H9 (cell line): ENCODE data around the gene COL23A1. TPM values are rescaled to one million over a fixed set of nuclear protein-coding genes. Genes with fewer than 3 reads are reported as not detected.

Experiments
- DNase-seq: peaks from one replicate; pipeline ENCODE4 v3.0.0-alpha.2; 2017
- H2AFZ ChIP-seq: one replicate; pipeline ENCODE4 v1.6.1; 2013; ENCODE audit warnings: mild to moderate bottlenecking, low read length, control low read depth, moderate library complexity
- H2AK5ac ChIP-seq: 2 replicates; pipeline ENCODE4 v1.6.1; 2013; ENCODE audit warnings: low read length, control low read depth, mixed read lengths; ENCODE audit not compliant: insufficient read length
- H2BK120ac ChIP-seq: one replicate; pipeline ENCODE4 v1.6.1; 2013; ENCODE audit warnings: low read depth, mild to moderate bottlenecking, low read length, control low read depth, inconsistent platforms; ENCODE audit not compliant: poor library complexity, severe bottlenecking
- H2BK12ac ChIP-seq: 2 replicates; pipeline ENCODE4 v1.6.1; 2013; ENCODE audit warnings: low read length, control low read depth, mixed read lengths, low read depth; ENCODE audit not compliant: insufficient read length
- H2BK15ac ChIP-seq: 2 replicates; pipeline ENCODE4 v1.6.1; 2013; ENCODE audit warnings: low read depth, low read length, control low read depth
- H2BK20ac ChIP-seq: one replicate; pipeline ENCODE4 v1.6.1; 2013; ENCODE audit warnings: low read depth, mild to moderate bottlenecking, low read length, control low read depth, inconsistent platforms; ENCODE audit not compliant: poor library complexity, severe bottlenecking
- H2BK5ac ChIP-seq: 2 replicates; pipeline ENCODE4 v1.6.1; 2013; ENCODE audit warnings: low read length, control low read depth, mixed read lengths; ENCODE audit not compliant: insufficient read length
- H3K14ac ChIP-seq: 2 replicates; pipeline ENCODE4 v1.6.1; 2013; ENCODE audit warnings: low read length, control low read depth; ENCODE audit not compliant: insufficient read depth
- H3K18ac ChIP-seq: 2 replicates; pipeline ENCODE4 v1.6.1; 2013; ENCODE audit warnings: low read depth, mild to moderate bottlenecking, mixed read lengths, low read length, control low read depth; ENCODE audit not compliant: insufficient read length
- H3K23ac ChIP-seq: 2 replicates; pipeline ENCODE4 v1.6.1; 2013; ENCODE audit warnings: low read length, control low read depth, mixed read lengths, low read depth; ENCODE audit not compliant: insufficient read length
- H3K23me2 ChIP-seq: 2 replicates; pipeline ENCODE4 v1.6.1; 2013; ENCODE audit warnings: low read depth, mild to moderate bottlenecking, mixed read lengths, low read length, control low read depth; ENCODE audit not compliant: insufficient read length, poor library complexity, severe bottlenecking
- H3K27ac ChIP-seq: 2 replicates; pipeline ENCODE4 v1.5.1; 2013; ENCODE audit warnings: low read length, control low read depth, mixed read lengths, low read depth; ENCODE audit not compliant: insufficient read length
- H3K27me3 ChIP-seq: 2 replicates; pipeline ENCODE4 v1.6.1; 2013; ENCODE audit warnings: low read length, control low read depth, inconsistent platforms; ENCODE audit not compliant: insufficient read depth
- H3K4ac ChIP-seq: 2 replicates; pipeline ENCODE4 v1.6.1; 2013; ENCODE audit warnings: low read depth, mild to moderate bottlenecking, control low read depth, inconsistent platforms, low read length, moderate library complexity
- H3K4me1 ChIP-seq: 2 replicates; pipeline ENCODE4 v1.6.1; 2013; ENCODE audit warnings: low read length, control low read depth, inconsistent platforms; ENCODE audit not compliant: insufficient read depth
- H3K4me2 ChIP-seq: 2 replicates; pipeline ENCODE4 v1.6.1; 2013; ENCODE audit warnings: low read length, control low read depth, mixed read lengths; ENCODE audit not compliant: insufficient read length, insufficient read depth
- H3K56ac ChIP-seq: 2 replicates; pipeline ENCODE4 v1.6.1; 2013; ENCODE audit warnings: low read depth, mild to moderate bottlenecking, mixed read lengths, low read length, control low read depth; ENCODE audit not compliant: insufficient read length
- H3K79me1 ChIP-seq: 2 replicates; pipeline ENCODE4 v1.6.1; 2013; ENCODE audit warnings: low read depth, mild to moderate bottlenecking, moderate library complexity, low read length, control low read depth, inconsistent platforms; ENCODE audit not compliant: insufficient read depth, poor library complexity, severe bottlenecking
- H3K79me2 ChIP-seq: 2 replicates; pipeline ENCODE4 v1.6.1; 2013; ENCODE audit warnings: low read length, control low read depth, inconsistent platforms; ENCODE audit not compliant: insufficient read depth
- H3K9ac ChIP-seq: 2 replicates; pipeline ENCODE4 v1.6.1; 2013; ENCODE audit warnings: low read length, control low read depth, mixed read lengths; ENCODE audit not compliant: insufficient read length; ENCODE audit errors: extremely low read depth
- H3K9me3 ChIP-seq: one replicate; pipeline ENCODE4 v1.6.1; 2013; ENCODE audit warnings: low read depth, low read length, inconsistent platforms; ENCODE audit not compliant: control insufficient read depth
- H3T11ph ChIP-seq: one replicate; pipeline ENCODE4 v1.6.1; 2013; ENCODE audit warnings: mild to moderate bottlenecking, low read length, control low read depth, inconsistent platforms
- H4K20me1 ChIP-seq: one replicate; pipeline ENCODE4 v1.6.1; 2013; ENCODE audit not compliant: control insufficient read depth, insufficient read length, insufficient read depth
- H4K5ac ChIP-seq: 2 replicates; pipeline ENCODE4 v1.6.1; 2013; ENCODE audit warnings: low read depth, mild to moderate bottlenecking, mixed read lengths, low read length, control low read depth; ENCODE audit not compliant: insufficient read length
- H4K8ac ChIP-seq: replicated peaks from 2 replicates; pipeline ENCODE4 v1.6.1; 2013; ENCODE audit warnings: low read length, control low read depth, mixed read lengths, low read depth; ENCODE audit not compliant: insufficient read length
- H4K91ac ChIP-seq: 2 replicates; pipeline ENCODE4 v1.6.1; 2013; ENCODE audit warnings: low read depth, mild to moderate bottlenecking, moderate library complexity, mixed read lengths, low read length, control low read depth; ENCODE audit not compliant: insufficient read length
- H3K27ac Mint-ChIP-seq, 3 experiments: 2 replicates in 2 of 3; 3 replicates in 1 of 3; pipeline ENCODE4 v1.8.0; 2020 to 2021; ENCODE audit warnings: mixed read lengths in 3 of 3, mild to moderate bottlenecking in 1 of 3, moderate library complexity in 1 of 3
- H3K27me3 Mint-ChIP-seq: 2 replicates; pipeline ENCODE4 v1.8.0; 2021; ENCODE audit warnings: low read depth, mild to moderate bottlenecking, moderate library complexity, mixed read lengths
- H3K36me3 Mint-ChIP-seq, 3 experiments: 2 replicates in 2 of 3; 3 replicates in 1 of 3; pipeline ENCODE4 v1.8.0; 2020 to 2021; ENCODE audit warnings: low read depth in 3 of 3, mixed read lengths in 3 of 3; ENCODE audit not compliant: insufficient read depth in 1 of 3
- H3K4me1 Mint-ChIP-seq, 2 experiments: 2 replicates each; pipeline ENCODE4 v1.8.0; 2020; ENCODE audit warnings: mixed read lengths in 2 of 2
- H3K4me3 Mint-ChIP-seq, 2 experiments: 2 replicates in 1 of 2; 3 replicates in 1 of 2; pipeline ENCODE4 v1.8.0; 2020 to 2021; ENCODE audit warnings: mild to moderate bottlenecking in 2 of 2, mixed read lengths in 2 of 2, moderate library complexity in 1 of 2
- H3K9me3 Mint-ChIP-seq, 2 experiments: 2 replicates in 1 of 2; 3 replicates in 1 of 2; pipeline ENCODE4 v1.8.0; 2020; ENCODE audit warnings: mild to moderate bottlenecking in 2 of 2, mixed read lengths in 2 of 2, moderate library complexity in 1 of 2
- CTCF ChIP-seq: fragments of 200-600 bp; sonication (generic); conservative IDR thresholded peaks from 3 replicates; pipeline ENCODE4 v1.8.0; 2021; ENCODE audit warnings: antibody characterized with exemption, mild to moderate bottlenecking
- WGBS: extraction: QIAGEN DNeasy Blood & Tissue Kit; methylation state at CpG from one replicate; pipeline ENCODE4 v1.1.7; 2013; ENCODE audit warnings: missing lambda C conversion rate, low lambda C conversion rate, mixed read lengths; ENCODE audit not compliant: insufficient read length; ENCODE audit errors: extremely low coverage; 5-methylcytosine and 5-hydroxymethylcytosine counted together
- total RNA-seq: library from RNA; stranded (reverse); gene quantifications from 2 replicates; pipeline ENCODE4 v1.2.1, GENCODE V29; 2021

The COL23A1 gene
- total RNA-seq, 1 experiment from 2014 or later: 2.6 TPM

GRCh38 chr5:178305801-178306200 lies 284.4 kb downstream of the COL23A1 start:
- Histone ChIP-seq H3K9ac (no peak overlapping the region), H4K20me1 (no peaks in the 10 kb centered on the region), H3K79me2 (no peaks in the 10 kb centered on the region), H3K4ac (no peak overlapping the region), H2BK5ac (no peak overlapping the region), H3T11ph (no peak overlapping the region), H3K4me1 (no peaks in the 10 kb centered on the region), H4K8ac (no peak overlapping the region), H3K14ac (no peak overlapping the region), H4K5ac (no peak overlapping the region), H3K23me2 (no peaks in the 10 kb centered on the region), H3K79me1 (no peaks in the 10 kb centered on the region), H3K23ac (no peak overlapping the region), H2AFZ (no peak overlapping the region), H3K56ac (no peak overlapping the region), H2AK5ac (no peak overlapping the region), H3K27ac (no peak overlapping the region), H4K91ac (no peak overlapping the region), H2BK120ac (no peak overlapping the region), H3K27me3 (no peaks in the 10 kb centered on the region), H3K9me3 (no peaks in the 10 kb centered on the region), H2BK20ac (no peak overlapping the region), H2BK12ac (no peak overlapping the region), H3K18ac (no peak overlapping the region), H3K4me2 (no peak overlapping the region), H2BK15ac (no peak overlapping the region)
- Mint-ChIP-seq H3K4me3 (no peak overlapping the region), H3K36me3 (no peaks in the 10 kb centered on the region; a peak in 1 of 7 replicates), H3K9me3 (peaks cover 2 to 3% of the 10 kb centered on the region in 2 experiments; a peak in 2 of 5 replicates), H3K27ac (peak overlapping the region in 2 of 3 experiments; percentile 13 to 37; a peak in 1 of 7 replicates), H3K27me3 (no peaks in the 10 kb centered on the region; the same call in 1 of the 2 replicates), H3K4me1 (peaks cover 11 to 22% of the 10 kb centered on the region in 2 experiments)
- DNase-seq: no peak
- no CpG with 5 or more reads among the region's 15 CpGs for WGBS
- TF ChIP-seq CTCF: no peak
